K562 (cell line): ENCODE data around the gene PDCD6IP.

Experiments used
- CEBPG ChIP-seq, 3 experiments: fragments of 200-800 bp in 1 of 3; sonication (Bioruptor generic) in 1 of 3; sonication (generic) in 1 of 3; formaldehyde crosslinking in 1 of 3; IDR thresholded peaks in 2 of 3; conservative IDR thresholded peaks in 1 of 3; 2 replicates each; pipeline versions ENCODE4 v1.6.1 to v1.8.0; 2016 to 2022; ENCODE audit warnings: missing compliant biosample characterization in 2 of 3, missing genetic modification characterization in 2 of 3, mild to moderate bottlenecking in 1 of 3, missing genetic modification reagents in 1 of 3
- CTCF ChIP-seq, 3 experiments: IDR thresholded peaks in 2 of 3; conservative IDR thresholded peaks in 1 of 3; 2 replicates each; pipeline ENCODE4 v1.5.1; 2011 to 2012; ENCODE audit warnings: low read length in 3 of 3, mild to moderate bottlenecking in 3 of 3, control low read depth in 2 of 3, improper control_type of control experiment in 1 of 3, inconsistent platforms in 1 of 3, low read depth in 1 of 3, mixed read lengths in 1 of 3, moderate library complexity in 1 of 3; ENCODE audit not compliant: insufficient read depth in 2 of 3
- ESRRA ChIP-seq: fragments of 450-650 bp; IDR thresholded peaks from 2 replicates; pipeline ENCODE4 v1.6.1; 2014; ENCODE audit warnings: low read depth, mild to moderate bottlenecking, moderate library complexity, borderline replicate concordance
- HINFP ChIP-seq: fragments of 450-650 bp; conservative IDR thresholded peaks from 2 replicates; pipeline ENCODE4 v1.6.1; 2016; ENCODE audit warnings: missing genetic modification characterization, low read depth, mild to moderate bottlenecking, control low read depth, missing compliant biosample characterization
- HMG20A ChIP-seq: fragments of 450-650 bp; formaldehyde crosslinking; conservative IDR thresholded peaks from 2 replicates; pipeline ENCODE4 v1.4.0; 2020; ENCODE audit warnings: mild to moderate bottlenecking, mixed read lengths
- NCOA1 ChIP-seq: fragments of 450-650 bp; IDR thresholded peaks from 2 replicates; pipeline ENCODE4 v1.6.1; 2016; ENCODE audit warnings: low read depth
- NR3C1 ChIP-seq: sonication (generic); formaldehyde crosslinking; IDR thresholded peaks from 2 replicates; pipeline ENCODE4 v1.8.1; 2022; ENCODE audit warnings: missing genetic modification reagents
- SPI1 ChIP-seq: IDR thresholded peaks from 2 replicates; pipeline ENCODE4 v1.6.1; 2011; ENCODE audit warnings: low read depth, low read length, control low read depth, borderline replicate concordance
- SRSF7 ChIP-seq: fragments of 200-400 bp; formaldehyde crosslinking; optimal IDR thresholded peaks from 2 replicates; pipeline ENCODE3; 2017; ENCODE audit warnings: mild to moderate bottlenecking, low read depth, low read length
- TGIF2 ChIP-seq: sonication (generic); formaldehyde crosslinking; IDR thresholded peaks from 2 replicates; pipeline ENCODE4 v1.8.1; 2022; ENCODE audit warnings: mild to moderate bottlenecking, missing genetic modification reagents, moderate library complexity
- TF ChIP-seq, protein P1 (sequence below): fragments of 250-450 bp; sonication (Bioruptor Pico); IDR thresholded peaks from 2 replicates; pipeline ENCODE4 v1.9.0; 2021; ENCODE audit warnings: mild to moderate bottlenecking

GRCh38 chr3:33874815-33875214 is 76.4 kb downstream of the PDCD6IP start:
- TF ChIP-seq CTCF (IDR thresholded peaks at IDR 0.05 in 2 of 3, conservative IDR thresholded peaks at IDR 0.05 in 1 of 3; ENCODE audit: insufficient read depth in 2 of 3, low read depth in 1 of 3, low read length in 3 of 3), result no peak
- no peak for TF ChIP-seq TGIF2 (CRISPR knock-in tag)
- TF ChIP-seq, protein P1, sequence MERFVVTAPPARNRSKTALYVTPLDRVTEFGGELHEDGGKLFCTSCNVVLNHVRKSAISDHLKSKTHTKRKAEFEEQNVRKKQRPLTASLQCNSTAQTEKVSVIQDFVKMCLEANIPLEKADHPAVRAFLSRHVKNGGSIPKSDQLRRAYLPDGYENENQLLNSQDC (CRISPR knock-in tag), result no peak
- TF ChIP-seq ESRRA, result no peak
- TF ChIP-seq HMG20A (CRISPR knock-in tag), result no peak
- TF ChIP-seq NR3C1 (CRISPR knock-in tag), result no peak
- TF ChIP-seq SRSF7, result no peak
- no peak for TF ChIP-seq NCOA1
- no peak for TF ChIP-seq CEBPG (CRISPR knock-in tag; IDR thresholded peaks at IDR 0.05)
- TF ChIP-seq CEBPG (tag; conservative IDR thresholded peaks at IDR 0.05 in 1 of 2, IDR thresholded peaks at IDR 0.05 in 1 of 2), result no peak
- TF ChIP-seq SPI1, result no peak
- no peak for TF ChIP-seq HINFP (tag)
